Large intestine (tissue), 3 donors: ENCODE measurements around the gene ZNF827. TPM values are rescaled to one million over a fixed set of nuclear protein-coding genes. Genes with fewer than 3 reads are reported as not detected.

ENCODE experiments used
- DNase-seq, 2 donors: peaks; one replicate each; pipeline versions ENCODE4 v3.0.0 to v3.0.0-alpha.2; 2013
- H3K27ac ChIP-seq: one replicate; pipeline ENCODE4 v1.5.1; 2013; ENCODE audit warnings: low read length
- H3K27me3 ChIP-seq: 2 replicates; pipeline ENCODE4 v1.6.1; 2013; ENCODE audit warnings: low read length; ENCODE audit not compliant: control insufficient read depth, insufficient read depth
- H3K36me3 ChIP-seq: 2 replicates; pipeline ENCODE4 v1.6.1; 2013; ENCODE audit warnings: low read length; ENCODE audit not compliant: control insufficient read depth, insufficient read depth
- H3K4me1 ChIP-seq: one replicate; pipeline ENCODE4 v1.6.1; 2013; ENCODE audit warnings: low read length; ENCODE audit not compliant: control insufficient read depth, insufficient read depth
- H3K4me3 ChIP-seq: one replicate; pipeline ENCODE4 v1.5.1; 2013; ENCODE audit warnings: low read length
- H3K9me3 ChIP-seq: one replicate; pipeline ENCODE4 v1.6.1; 2013; ENCODE audit warnings: mild to moderate bottlenecking, low read depth, low read length, moderate library complexity; ENCODE audit not compliant: control insufficient read depth
- WGBS: methylation state at CpG from one replicate; pipeline ENCODE4 v1.1.5; 2013; ENCODE audit warnings: low lambda C conversion rate; ENCODE audit not compliant: insufficient coverage; 5-methylcytosine and 5-hydroxymethylcytosine counted together
- polyA plus RNA-seq: library from polyadenylated mRNA; unstranded; fragments of 120-200 nt; gene quantifications from one replicate; pipeline ENCODE4 v1.2.1, GENCODE V29; 2013

The ZNF827 gene
- polyA plus RNA-seq, 1 donor, result 34.2 TPM

DNA sequence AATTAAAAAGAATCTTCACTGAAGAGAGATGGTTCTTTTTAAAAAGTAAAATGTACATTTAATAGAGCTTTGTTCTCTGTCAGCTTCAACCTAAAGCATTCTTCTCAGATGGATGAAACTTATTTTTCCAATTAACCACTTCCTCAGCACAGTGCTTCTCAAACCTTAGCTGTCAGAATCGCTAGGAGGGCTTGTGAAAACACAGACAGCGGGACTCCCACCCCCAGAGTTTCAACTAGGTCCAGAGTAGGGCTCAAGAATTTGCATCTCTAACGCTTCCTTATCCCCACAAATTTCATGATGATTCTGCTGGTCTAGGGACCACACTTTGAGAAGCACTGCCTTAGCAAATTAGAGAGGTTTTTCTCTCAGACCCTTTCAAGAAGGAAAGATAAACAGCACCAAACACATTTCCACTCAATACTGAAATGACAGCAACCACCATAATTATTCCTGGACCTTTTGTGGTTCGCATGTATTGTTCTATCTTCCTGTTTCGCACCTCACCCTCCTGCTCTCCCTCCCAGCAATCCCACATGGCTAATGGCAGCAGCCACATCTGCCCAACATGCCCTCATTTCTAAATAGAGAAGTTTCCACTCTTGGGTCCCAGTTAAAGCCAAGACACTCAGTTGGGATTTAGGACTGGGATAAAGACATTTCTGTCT is 73.2 kb downstream of the ZNF827 start:
- WGBS, result no CpG with 5 or more reads among the region's 5 CpGs
- no peaks in the 10 kb centered on the region for H3K9me3 ChIP-seq
- no peak overlapping the region for H3K4me3 ChIP-seq
- peaks cover 15% of the 10 kb centered on the region for H3K36me3 ChIP-seq
- DNase-seq, result no peak
- H3K27ac ChIP-seq, result no peak overlapping the region
- no peaks in the 10 kb centered on the region for H3K27me3 ChIP-seq
- H3K4me1 ChIP-seq, result peaks cover 5% of the 10 kb centered on the region

DNA sequence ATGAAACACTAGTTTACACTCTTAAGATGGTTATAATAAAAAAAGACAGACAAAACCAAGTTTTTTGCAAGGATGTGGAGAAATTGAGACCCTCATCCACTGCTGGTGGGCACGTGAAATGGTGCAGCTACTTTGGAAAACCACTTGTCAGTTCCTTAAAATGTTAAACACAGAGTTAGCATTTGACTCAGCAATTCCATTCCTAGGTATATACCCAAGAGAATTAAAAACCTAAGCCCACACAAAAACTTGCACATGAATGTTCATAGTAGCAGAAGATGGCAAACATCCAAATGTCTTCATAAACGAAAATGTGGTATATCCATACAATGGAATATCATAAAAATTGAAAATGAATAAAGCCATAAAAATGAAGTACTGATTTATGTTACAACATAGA is 75.4 kb downstream of the ZNF827 start:
- 92% methylated on average over 2 of the region's 2 CpGs for WGBS
- no peaks in the 10 kb centered on the region for H3K9me3 ChIP-seq
- H3K36me3 ChIP-seq, result peaks cover 23% of the 10 kb centered on the region
- H3K27me3 ChIP-seq, result no peaks in the 10 kb centered on the region
- no peaks in the 10 kb centered on the region for H3K4me1 ChIP-seq
- H3K27ac ChIP-seq, result no peak overlapping the region
- DNase-seq, result no peak
- no peak overlapping the region for H3K4me3 ChIP-seq

DNA sequence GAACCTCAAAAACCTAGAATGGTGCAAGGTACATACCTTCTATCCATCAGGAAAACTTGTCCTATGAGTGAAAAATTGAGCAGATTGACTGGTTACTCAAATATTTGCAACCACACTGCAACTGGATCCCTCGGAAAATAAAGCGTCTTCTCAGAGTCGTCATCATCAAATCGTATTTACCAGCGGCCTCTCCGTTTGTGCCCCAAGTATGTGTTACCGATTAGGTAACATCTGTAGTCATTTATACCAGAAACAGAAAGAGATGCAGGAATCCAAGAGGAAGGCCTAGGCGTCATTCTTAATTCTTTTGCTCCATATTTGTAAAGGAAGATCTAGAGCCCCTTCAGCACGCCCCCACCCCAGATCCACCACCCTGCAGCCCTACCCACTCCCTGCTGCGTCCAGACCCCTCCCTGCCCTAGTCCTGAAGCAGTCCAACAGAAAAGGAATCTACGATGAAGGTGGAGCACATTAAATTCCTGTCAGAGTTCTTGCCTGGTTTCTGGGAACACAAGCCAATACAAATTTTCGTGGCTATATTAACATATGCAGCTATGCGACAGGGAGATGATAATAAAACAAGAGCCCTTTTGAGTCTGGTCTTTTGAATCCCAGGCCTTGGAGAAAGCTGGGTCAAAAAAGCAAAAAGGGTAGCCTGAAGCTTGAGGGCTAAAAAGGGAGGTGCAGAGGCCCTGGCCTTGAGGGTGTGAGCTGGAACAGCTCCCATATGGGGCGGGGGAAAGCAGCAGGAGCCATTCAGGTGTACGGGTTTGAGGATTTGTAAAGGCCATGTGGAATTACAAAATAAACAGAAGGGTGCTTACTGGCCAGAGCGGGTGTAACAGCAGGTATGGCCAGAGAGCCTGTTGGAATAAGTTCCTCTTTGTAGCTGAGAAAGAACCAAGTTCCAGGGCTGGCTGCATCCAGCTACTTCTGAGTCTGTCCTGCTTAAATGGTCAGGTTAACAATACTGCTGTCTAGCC is 77.0 kb downstream of the ZNF827 start:
- Histone ChIP-seq H3K27me3 (no peaks in the 10 kb centered on the region), H3K9me3 (no peaks in the 10 kb centered on the region), H3K27ac (no peak overlapping the region), H3K36me3 (peaks cover 21% of the 10 kb centered on the region), H3K4me3 (no peak overlapping the region), H3K4me1 (no peaks in the 10 kb centered on the region)
- no peak for DNase-seq
- 100% methylated on average over 2 of the region's 16 CpGs for WGBS

DNA sequence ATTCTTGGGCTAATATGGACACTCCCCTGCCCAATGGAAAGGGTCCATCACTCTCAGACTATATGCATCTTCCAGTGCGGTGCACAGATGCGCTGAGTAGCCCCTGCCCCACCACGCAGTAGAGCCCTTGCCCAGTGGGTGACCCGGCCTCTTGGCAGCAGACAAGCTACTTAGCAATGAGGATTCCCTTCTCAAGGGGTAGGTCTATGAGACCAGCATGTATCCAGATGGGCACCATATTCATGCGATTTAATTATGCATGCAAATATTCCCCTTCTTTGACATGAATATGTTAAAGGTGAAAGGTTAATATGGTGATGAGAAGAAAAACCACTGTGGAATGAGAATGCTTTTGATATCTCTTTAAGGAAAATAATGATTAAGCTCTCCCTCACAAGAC is 77.7 kb downstream of the ZNF827 start:
- H3K9me3 ChIP-seq, result no peaks in the 10 kb centered on the region
- no peak for DNase-seq
- no peak overlapping the region for H3K4me3 ChIP-seq
- no peak overlapping the region for H3K27ac ChIP-seq
- H3K4me1 ChIP-seq, result no peaks in the 10 kb centered on the region
- no peaks in the 10 kb centered on the region for H3K27me3 ChIP-seq
- WGBS, result no CpG with 5 or more reads among the region's 5 CpGs
- H3K36me3 ChIP-seq, result peaks cover 21% of the 10 kb centered on the region

DNA sequence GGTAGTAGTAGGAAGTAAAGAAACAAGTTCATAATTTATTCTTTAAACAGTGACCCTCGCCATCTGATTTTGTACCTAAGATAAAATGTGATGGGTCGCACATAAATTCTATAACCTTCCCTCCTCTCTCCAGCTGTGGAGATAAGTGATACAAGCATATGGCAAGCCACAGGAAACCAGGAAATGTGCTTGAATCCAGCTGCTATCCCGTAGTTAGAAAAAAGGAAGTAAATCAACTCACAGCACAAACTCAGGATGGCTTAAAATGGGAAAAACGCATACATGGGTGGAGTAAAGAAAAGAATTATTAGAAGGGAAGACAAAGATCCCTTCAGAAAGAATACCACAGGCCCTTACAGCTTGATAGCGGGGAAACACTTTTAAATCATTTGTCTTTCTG is 78.2 kb downstream of the ZNF827 start:
- Histone ChIP-seq H3K4me3 (no peak overlapping the region), H3K4me1 (no peaks in the 10 kb centered on the region), H3K27me3 (no peaks in the 10 kb centered on the region), H3K27ac (no peak overlapping the region), H3K9me3 (no peaks in the 10 kb centered on the region), H3K36me3 (peaks cover 17% of the 10 kb centered on the region)
- WGBS, result 100% methylated on average over 1 of the region's 5 CpGs
- no peak for DNase-seq

DNA sequence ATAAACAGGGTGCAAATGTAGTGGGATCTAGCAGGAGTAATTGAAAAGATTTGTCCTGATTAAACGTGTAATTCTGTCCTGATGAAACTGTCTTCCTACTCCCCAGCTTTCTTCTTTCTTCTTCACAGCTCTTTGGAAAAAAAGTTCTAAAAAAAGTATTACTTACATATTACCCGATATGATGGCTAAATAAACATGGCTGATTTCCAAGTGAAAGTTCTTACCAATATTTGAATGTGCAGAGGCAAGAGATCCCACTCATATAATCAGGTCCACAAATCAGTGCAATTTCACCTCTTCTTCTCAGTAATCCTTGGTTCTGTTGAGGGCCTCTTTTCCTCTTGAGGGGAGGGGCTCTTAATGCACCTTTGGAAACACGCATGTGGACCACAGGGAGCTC is 78.7 kb downstream of the ZNF827 start:
- no peaks in the 10 kb centered on the region for H3K4me1 ChIP-seq
- H3K4me3 ChIP-seq, result no peak overlapping the region
- no peak overlapping the region for H3K27ac ChIP-seq
- H3K36me3 ChIP-seq, result peaks cover 16% of the 10 kb centered on the region
- H3K27me3 ChIP-seq, result no peaks in the 10 kb centered on the region
- no peaks in the 10 kb centered on the region for H3K9me3 ChIP-seq
- WGBS, result no CpG with 5 or more reads among the region's 3 CpGs
- DNase-seq, result no peak

DNA sequence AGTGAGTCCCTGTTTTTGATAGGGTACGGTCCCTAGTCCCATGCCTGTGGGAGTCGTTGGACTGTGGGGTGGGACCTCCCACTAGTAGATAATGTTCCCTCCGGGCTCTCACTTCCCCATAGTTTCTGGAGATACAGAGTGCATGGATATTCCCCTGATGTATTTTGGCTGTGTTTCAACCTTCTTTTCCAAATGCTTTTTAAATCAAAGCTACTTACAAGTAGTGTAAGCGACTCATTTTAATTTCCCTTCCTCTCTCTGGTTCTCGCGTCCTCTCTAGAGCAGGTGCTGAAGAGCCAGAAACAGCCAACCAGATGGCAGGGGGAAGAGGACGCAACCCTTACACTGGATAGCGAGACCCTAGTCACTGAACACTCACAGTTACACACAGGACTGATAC is 79.2 kb downstream of the ZNF827 start:
- no peak for DNase-seq
- Histone ChIP-seq H3K4me3 (no peak overlapping the region), H3K9me3 (no peaks in the 10 kb centered on the region), H3K27me3 (no peaks in the 10 kb centered on the region), H3K27ac (no peak overlapping the region), H3K4me1 (no peaks in the 10 kb centered on the region), H3K36me3 (peaks cover 16% of the 10 kb centered on the region)
- 100% methylated on average over 1 of the region's 8 CpGs for WGBS

DNA sequence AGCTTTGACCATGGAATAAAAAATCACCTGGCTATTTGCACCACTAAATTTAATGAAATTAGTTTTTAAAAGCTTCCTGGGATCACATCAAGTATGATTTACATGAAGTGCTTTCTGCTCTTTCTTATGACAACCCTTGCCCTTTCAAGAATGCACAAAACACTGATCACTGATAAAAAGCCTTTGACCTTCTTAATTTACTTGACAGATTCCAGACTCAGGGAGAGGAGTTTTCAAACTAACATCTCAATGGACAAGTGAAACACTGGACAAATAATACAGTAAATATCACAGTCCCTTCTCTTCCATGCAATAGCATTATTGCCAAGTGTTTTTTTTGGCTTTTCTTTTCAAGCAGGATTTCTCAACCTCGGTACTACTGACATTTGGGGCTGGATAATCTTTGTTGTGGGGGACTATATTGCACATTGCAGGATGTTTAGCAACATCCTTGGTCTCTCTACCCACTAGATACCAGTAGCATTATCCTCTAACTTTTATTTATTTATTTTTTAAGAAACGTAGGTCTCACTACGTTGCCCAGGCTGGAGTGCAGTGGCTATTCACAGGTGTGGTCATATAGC is 86.3 kb downstream of the ZNF827 start:
- WGBS, result no CpG with 5 or more reads among the region's 3 CpGs
- no peak for DNase-seq

DNA sequence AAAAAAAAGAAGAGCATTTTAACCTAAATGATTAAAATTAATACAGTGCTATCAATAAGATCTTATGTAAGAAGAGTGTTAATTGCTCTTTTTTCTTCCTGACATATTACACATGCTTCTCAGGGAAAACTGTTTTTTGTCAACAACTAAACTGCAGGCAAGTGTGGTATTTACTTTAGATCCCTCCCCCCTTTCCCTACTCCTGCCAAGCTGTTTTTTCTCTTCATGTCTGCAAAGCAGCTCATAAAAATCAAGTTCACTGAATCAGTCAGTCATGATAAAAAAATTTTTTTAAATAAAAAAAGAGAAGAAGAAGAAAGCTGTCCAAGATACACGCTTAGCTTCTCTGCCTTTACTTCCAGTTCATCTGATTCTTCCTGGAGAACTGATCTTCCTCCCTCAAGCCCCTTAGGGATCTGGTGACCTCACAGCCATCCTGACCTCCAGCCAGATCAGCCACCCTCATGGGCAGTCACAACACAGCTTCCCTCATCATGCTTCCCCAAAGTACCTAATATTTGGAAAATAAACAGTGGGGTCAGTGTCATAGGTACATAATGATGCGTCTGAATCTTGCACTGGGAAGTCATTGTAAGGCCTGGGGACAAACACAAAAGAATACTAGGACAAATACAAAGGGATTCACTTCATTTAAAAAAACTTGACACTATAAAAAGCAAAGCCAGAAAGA is 87.0 kb downstream of the ZNF827 start:
- no peaks in the 10 kb centered on the region for H3K9me3 ChIP-seq
- WGBS, result no CpG with 5 or more reads among the region's 2 CpGs

More for the DNA sequence above, 86.3 kb downstream of the ZNF827 start:
- Histone ChIP-seq H3K36me3 (peaks cover 18% of the 10 kb centered on the region), H3K27me3 (no peaks in the 10 kb centered on the region), H3K9me3 (no peaks in the 10 kb centered on the region), H3K4me1 (no peaks in the 10 kb centered on the region), H3K4me3 (no peak overlapping the region), H3K27ac (no peak overlapping the region)

DNA sequence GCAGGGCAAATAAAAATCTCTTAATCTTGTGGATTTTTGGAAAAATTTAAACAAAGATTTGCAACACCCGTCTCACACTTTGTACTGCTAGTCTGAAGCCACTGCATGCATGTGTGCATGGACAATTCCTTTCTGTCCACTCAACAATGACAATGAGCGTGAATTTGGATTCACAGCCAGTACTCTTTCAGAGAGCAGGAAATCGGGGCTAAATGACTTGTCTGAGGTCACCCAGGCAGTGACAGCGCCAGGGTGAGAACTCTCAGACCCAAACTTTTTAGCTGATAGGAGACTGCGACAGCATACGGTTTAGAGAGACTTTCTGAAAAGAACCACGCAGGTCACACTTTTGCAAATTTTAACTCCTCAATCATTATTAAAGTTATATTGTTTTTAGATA is 90.9 kb downstream of the ZNF827 start:
- WGBS, result no CpG with 5 or more reads among the region's 7 CpGs
- H3K36me3 ChIP-seq, result peaks cover 50% of the 10 kb centered on the region
- H3K4me3 ChIP-seq, result no peak overlapping the region
- DNase-seq, result no peak
- H3K4me1 ChIP-seq, result no peaks in the 10 kb centered on the region
- H3K9me3 ChIP-seq, result no peaks in the 10 kb centered on the region
- no peaks in the 10 kb centered on the region for H3K27me3 ChIP-seq
- H3K27ac ChIP-seq, result no peak overlapping the region

More for the DNA sequence above, 87.0 kb downstream of the ZNF827 start:
- no peak for DNase-seq
- Histone ChIP-seq H3K27me3 (no peaks in the 10 kb centered on the region), H3K27ac (no peak overlapping the region), H3K4me1 (no peaks in the 10 kb centered on the region), H3K4me3 (no peak overlapping the region), H3K36me3 (peaks cover 22% of the 10 kb centered on the region)
